OCI-M1 (cell line): ENCODE measurements around the gene SDK1.

ENCODE experiments used
- DNase-seq: peaks from one replicate; lab custom pipeline; 2025; lab: John Stamatoyannopoulos, UW

Gene SDK1, protein sequence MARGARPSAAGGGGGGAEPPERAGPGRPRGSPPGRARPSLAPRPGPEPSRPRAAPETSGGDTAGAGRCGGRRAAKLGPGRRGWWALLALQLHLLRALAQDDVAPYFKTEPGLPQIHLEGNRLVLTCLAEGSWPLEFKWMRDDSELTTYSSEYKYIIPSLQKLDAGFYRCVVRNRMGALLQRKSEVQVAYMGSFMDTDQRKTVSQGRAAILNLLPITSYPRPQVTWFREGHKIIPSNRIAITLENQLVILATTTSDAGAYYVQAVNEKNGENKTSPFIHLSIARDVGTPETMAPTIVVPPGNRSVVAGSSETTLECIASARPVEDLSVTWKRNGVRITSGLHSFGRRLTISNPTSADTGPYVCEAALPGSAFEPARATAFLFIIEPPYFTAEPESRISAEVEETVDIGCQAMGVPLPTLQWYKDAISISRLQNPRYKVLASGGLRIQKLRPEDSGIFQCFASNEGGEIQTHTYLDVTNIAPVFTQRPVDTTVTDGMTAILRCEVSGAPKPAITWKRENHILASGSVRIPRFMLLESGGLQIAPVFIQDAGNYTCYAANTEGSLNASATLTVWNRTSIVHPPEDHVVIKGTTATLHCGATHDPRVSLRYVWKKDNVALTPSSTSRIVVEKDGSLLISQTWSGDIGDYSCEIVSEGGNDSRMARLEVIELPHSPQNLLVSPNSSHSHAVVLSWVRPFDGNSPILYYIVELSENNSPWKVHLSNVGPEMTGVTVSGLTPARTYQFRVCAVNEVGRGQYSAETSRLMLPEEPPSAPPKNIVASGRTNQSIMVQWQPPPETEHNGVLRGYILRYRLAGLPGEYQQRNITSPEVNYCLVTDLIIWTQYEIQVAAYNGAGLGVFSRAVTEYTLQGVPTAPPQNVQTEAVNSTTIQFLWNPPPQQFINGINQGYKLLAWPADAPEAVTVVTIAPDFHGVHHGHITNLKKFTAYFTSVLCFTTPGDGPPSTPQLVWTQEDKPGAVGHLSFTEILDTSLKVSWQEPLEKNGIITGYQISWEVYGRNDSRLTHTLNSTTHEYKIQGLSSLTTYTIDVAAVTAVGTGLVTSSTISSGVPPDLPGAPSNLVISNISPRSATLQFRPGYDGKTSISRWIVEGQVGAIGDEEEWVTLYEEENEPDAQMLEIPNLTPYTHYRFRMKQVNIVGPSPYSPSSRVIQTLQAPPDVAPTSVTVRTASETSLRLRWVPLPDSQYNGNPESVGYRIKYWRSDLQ (N-terminal part only)

DNA sequence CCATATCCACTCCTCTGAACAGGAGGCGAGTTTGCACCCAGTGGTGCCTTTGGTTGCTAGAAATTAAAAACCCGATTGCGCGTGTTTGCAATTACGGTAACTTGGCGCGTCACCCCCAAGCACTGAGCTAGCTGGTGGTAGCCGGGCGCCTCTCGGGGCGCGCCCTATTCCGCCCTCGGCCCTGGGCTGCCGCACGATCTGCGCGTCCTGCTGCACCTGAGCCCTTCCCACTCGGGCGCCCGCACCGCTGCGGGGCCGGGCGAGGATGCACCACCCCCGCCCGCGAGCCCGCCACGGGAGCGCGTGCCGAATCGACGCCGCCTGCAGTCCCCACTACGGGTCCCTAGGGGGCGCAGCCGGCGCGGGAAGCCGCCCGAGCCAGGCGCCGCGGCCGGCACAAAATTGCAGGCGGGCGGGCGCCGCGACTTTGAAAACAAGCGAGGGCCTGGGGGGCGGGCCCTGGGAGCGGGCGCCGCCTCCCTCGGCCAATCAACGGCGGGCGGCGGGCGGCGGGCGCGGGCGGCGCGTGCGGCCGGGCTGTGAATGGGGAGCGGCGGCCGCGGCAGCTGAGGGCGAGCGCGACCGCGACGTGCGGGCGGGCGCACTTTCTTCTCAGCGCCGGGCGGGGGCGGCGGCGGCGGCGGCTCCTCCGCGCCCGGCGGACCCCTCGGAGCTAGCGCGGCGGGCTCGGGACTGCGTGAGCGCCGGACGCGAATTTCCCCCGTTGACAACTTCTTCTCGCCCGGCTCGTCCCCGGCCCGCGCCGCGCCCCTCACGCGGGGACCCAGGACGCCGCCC lies at the start of gene SDK1:
Gene SDK1, plus strand, starts transcription at position 602 of the 798 bp plus-strand sequence. CDS start 335 bp downstream, outside the sequence.
- no peak for DNase-seq

DNA sequence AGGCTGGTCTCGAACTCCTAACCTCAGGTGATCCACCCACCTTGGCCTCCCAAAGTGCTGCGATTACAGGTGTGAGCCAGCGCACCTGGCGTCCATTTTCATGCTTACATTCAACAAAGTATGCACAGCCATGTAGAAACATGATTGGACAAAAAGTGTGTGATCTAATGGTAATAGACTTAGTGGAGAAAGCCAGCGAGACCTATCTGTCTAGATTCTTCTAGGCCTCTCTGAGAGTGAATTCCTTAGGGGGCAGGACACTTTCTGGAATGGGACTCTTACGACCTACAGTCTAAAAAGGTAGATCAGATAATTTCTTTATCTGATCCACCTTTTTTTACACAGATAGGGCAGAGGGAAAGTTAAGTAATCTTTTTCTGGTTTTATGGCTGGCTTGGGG lies 46.3 kb upstream of the SDK1 start:
- DNase-seq = no peak

DNA sequence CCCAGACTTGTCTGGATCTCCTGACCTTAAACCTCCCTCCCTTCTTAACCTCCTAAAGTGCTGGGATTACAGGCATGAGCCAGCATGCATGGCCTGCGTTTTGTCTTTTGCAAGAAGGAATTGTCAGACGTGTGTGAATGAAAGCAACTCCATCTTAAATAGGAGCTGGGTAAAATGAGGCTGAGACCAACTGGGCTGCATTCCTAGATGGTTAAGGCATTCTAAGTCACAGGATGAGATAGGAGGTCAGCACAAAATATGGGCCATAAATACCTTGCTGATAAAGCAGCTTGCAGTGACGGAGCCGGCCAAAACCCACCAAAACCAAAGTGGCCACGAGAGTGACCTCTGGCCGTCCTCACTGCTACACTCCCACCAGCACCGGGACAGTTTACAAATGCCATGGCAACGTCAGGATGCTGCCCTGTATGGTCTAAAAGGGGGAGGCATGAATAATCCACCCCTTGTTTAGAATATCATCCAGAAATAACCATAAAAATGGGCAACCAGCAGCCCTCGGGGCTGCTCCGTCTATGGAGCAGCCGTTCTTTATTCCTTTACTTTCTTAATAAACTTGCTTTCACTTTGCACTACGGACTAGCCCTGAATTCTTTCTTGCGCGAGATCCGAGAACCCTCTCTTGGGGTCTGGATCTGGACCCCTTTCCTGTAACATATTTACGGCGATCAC lies 41.2 kb upstream of the SDK1 start:
- no peak for DNase-seq

DNA sequence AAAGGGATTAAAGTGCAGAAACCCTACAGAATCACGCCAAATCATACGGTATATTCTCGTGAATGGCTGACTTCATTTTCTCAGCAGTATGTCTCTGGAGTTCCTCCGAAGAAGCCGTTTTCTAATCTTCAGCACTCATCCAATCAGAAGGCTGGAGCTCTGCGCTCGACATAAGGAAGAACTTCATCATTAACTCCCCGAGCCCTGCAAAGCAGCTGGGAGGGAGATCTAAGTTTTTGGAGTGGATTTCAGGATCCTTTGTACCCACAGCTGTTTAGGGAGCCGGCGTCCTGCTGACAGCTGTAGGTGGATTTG lies 40.7 kb upstream of the SDK1 start:
- no peak for DNase-seq

DNA sequence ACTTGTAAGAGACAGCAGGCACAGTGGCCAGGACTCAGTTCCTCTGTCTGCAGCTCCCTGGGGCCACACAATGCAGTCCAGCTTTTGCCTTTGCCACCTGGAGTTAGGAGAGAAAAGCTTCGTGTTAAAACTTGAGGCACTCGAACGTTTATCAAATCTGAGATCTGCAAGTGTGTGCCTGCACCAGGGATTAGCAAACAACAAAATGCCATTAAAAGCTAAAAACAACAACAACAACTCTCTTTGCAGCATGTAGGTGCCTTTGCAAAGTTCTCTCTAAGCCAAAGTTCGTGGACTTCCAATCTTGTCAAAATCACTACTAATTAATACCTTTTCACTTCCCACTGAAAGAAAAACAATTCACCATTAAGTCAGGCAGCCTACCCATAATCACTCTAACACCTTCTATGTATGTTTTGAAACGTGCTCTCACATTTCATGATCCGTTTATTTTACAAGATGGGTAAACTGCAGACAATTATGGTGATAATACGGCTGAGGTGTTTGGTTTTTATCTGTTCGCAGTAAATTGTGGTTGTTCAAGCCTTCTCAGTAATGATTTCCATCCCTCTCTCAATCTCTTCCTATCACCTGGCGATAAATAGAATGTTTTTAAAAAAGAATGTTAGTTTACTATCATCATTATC lies 36.2 kb upstream of the SDK1 start:
- no peak for DNase-seq

DNA sequence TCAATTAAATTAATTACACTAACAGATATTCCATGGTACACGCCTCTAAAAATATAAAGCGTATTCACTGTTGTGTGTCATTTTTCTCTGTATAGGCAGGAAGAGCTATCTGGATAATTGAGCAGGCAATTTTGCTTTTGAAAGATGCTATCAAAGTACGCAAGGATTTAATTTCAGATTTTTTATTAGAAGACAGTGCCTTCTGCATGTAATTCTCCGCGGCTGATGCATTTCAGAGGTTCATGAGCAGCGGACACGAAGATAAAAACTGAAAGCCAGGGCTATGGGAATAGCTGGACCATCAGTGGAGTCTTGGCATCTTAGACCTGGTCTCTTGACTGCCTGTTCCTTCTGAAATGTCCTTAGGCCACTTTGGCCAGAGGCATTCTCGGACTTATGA lies 35.7 kb upstream of the SDK1 start:
- DNase-seq = no peak

DNA sequence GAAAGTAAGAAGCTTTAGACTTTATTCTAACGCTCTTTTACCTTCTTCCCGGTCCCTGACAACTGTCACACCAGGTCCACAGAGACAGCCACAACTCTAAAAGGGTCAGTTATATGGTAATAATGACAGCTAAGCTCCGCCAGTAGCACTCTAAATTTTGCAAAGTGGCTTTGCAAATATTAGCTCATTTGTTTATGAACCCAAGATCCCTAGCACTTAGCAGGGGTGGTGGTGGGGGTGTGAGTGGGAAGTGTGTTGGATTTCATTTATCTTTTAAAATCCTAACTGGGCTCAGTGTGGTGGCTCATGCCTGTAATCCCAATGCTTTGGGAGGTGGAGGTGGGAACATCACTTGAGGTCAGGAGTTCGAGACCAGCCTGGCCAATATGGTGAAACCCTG lies 34.8 kb upstream of the SDK1 start:
- no peak for DNase-seq

DNA sequence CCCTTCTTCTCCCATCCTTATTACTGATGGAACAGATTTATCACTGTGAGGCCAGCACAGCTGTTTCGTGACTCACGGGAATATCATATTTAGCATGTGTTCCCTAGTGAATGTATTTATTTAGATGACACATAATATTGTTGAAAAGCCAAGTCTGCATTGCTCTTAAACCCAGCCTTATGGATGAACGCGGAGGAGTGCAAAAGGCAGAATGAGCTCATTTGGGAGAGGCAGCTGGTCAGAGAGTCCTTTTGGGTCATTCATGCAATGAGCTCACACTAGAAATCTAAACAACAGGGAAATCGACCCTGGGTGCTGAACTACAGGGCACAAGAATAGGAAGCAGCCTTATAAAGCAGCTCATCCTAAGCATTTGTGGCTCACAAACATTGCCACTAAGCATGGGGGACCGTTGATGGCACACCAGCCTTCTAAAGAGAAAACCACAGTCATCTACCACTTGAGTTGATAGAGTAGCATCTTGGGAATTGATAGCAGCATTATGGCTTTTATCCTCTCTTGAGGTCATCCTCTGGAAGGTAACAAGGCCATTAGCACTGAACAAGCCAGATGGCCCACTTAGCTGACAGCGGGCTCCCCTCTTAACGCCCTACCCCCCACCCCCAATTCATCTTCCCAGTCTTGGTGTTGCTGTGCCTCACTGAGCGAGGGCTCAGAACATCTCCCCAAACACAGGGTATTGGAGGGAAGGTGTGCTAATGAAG lies 32.9 kb upstream of the SDK1 start:
- no peak for DNase-seq

DNA sequence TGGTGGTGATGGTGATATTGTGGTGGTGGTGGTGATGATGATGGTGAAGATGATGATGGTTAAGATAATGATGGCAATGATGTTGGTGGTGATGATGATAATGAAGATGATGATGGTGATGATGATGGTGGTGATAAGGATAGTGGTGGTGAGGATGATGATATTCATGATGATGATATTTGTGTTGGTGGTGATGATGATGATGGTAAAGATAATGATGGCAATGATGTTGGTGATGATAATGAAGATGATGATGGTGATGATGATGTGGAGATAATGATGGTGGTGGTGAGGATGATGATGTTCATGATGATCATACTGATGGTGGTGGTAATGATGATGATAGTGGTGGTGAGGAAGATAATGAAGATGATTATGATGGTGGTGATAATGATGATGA lies 30.7 kb upstream of the SDK1 start:
- DNase-seq = no peak

DNA sequence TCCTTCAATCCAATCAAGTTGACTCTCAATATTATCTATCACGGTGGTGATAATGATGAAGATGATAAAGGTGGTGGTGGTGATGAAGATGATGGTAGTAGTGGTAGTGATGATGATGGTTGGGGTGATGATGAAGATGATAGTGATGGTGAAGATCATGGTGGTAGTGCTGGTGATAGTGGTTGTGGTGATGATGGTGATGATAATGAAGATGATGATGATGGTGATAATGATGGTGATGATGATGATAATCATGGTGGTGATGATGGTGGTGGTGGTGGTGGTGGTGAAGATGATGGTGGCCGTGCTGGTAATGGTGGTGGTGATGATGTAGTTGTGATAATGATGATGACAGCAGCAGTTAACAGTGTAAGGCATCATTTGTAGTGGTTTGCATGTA lies 29.8 kb upstream of the SDK1 start:
- DNase-seq = no peak

DNA sequence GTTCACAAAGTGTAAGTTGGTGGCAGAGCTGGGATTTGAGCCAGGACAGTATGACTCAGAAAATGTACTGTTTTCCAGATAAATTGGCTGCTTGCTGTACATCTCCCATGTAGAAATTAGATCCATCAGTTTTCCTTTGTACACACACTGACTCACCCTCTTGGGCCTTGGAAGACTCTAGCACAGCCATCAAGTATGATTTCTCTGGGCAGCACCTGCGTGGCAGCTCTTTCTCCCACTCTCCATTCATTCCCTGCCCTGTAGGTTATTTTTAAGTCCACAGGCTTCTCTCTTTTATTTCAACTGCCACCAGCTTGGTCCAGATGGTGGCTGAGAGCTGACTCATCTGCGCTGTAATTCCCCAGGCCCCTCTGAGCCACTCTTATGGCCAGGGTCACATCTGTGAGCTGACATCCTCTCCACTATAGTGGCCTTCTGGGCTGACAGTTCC lies 28.3 kb upstream of the SDK1 start:
- DNase-seq = no peak

DNA sequence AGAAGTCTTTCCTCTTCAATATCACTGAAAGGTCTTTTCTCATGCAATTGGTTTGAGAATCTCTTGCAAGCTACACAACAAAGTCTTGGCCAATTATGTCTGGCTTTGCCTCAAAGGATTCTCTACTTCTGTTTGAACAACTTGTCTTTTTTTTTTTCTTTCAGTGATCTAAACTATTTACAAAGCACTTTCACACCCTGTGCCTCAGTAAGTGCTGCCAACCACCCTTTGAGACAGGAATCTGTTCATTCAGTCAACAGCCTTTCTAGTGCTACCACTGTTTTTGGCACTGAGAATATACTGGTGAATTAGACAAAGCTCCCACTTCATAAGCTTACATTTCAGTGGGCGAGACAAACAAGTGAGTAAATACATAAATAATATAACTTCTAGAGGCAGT lies 26.9 kb upstream of the SDK1 start:
- no peak for DNase-seq

DNA sequence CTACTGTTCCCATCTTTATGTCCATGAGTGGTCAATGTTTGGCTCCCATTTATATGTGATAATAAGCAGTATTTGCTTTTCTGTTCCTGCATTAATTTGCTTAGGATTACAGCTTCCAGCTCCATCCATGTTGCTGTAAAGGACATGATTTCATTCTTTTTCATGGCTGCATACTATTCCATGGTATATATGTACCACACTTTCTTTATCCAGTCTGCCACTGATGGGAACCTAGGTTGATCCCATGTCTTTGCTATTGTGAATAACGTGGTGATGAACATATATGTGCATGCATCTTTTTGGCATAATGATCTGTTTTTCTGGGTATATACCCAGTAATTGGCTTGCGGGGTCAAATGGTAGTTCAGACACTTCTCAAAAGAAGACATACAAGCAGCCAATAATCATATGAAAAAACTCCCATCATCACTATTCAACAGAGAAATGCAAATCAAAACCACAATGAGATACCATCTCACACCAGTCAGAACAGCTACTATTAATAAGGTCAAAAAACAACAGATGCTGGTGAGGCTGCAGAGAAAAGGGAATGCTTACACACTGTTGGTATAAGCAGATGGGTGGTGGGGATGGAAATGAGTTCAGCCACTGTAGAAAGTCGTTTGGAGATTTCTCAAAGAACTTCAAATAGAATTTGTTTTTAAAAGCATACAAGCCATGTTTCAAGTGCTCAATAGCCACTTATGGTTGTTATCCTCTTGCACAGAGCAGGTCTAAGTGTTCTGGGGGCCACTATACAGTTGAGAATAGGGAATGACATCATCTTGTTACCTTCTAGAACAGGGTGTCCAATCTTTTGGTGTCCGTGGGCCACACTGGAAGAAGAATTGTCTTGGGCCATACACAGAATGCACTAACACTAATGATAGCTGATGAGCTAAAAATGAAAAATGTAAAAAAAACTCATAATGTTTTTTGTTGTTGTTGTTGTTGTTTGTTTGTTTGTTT lies 23.2 kb upstream of the SDK1 start:
- no peak for DNase-seq

DNA sequence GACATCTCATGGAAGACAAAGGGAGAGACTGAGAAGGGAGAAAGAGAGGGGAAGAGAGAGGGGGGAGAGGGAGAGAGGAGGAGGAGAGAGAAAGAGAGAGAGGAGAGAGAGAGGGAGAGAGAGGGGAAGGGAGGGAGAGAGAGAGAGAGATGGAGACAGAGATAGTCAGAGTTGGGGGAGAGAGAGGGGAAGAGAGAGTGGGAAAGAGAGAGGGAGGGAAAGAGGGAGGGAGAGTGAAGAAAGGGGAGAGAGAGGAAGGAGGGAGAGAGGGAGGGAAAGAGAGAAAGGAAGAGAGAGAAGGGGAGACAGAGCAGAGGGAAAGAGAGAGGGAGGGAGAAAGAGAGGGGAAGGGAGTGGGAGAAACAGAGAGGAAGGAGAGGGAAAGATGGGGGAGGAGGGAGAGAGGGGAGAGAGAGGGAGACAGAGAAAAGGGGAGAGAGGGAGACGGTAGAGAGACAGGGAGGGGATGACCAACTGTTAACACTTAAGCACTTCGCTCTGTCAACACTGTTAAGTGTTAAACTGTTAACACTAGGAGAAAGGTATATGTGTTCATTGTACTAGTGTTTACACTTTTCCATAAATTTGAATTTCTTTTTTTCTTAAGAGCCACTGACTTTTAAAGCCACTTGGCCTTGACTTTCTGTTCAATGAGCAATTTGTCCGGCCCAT lies 21.8 kb upstream of the SDK1 start:
- DNase-seq = no peak

DNA sequence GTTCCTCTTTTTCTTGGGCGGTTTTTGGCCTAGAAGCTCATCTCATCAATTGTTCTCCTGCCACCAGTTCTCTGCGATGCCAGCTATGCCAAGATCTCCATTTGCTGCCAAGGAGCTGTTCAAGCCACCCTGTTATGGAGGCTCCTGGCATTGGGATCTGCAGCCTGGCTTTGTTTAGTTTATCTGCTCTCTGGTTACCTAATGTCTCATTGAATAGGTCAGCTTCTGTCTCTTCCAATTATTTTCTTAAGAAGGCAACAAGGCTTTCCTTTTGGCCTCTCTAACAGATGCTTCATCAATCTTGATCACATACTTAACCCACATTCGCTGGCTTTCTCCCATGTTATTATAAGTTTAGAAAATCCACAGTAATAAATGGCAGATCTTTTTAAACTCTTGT lies 20.6 kb upstream of the SDK1 start:
- DNase-seq = no peak

DNA sequence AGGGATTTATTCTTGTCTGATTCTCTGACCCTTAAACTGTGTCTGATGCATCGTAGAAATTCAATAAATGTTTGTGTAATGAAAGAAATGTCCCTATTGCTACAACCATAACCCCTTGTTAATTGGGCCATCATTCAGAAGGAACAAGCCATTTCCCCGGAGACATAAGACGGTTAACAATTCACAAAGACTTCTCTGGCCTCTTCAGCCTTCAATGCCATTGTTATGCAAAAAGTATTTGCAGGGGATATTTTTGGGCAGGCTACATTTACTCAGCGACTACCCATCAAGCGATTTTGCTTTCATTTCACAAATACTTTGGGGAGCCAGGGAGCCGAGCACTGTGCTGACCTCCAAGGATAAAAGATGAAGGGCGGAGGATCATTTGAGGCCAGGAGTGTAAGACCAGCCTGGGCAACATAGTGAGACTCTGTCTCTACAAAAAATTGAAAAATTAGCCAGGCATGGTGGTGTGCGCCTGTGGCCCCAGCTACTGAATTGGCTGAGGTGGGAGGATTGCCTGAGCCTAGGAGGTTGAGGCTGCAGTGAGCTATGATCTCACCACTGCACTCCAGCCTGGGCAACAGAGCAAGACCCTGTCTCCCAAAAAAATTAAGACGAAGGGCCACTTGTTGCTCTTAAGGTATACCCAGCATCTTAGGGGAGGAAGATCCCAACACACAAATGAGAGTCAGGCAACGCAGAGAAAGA lies 20.0 kb upstream of the SDK1 start:
- no peak for DNase-seq

DNA sequence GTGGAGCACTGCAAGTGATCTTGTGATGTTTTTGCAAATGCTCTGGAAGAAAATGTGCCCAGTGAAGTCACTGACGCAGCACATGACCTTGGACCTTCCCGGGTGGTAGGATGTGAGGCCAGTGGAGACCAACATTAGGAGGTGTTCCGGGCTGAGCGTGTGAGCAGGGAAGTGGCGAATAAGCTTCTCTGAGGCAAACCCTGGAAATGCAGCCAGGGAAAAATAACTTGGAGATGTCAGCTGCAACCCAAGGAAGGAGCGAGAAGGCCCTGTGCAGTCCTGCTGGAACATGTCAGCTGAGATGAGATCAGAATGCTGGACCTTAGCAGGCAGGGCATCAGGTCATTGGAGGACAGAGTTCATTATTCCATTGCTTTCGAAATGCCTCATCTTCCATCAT lies 18.6 kb upstream of the SDK1 start:
- no peak for DNase-seq
